ENCODE data around the gene DLX4.

DLX4 gene

GRCh38 chr17:49966767-49967166, 2.2 kb upstream of the DLX4 start:
- Histone ChIP-seq H3K79me2 (ENCODE audit: insufficient read depth, low read depth) (no peaks in the 10 kb centered on the region), H2AFZ (ENCODE audit: low read depth) (no peak overlapping the region), H3K36me3 (ENCODE audit: insufficient read depth) (no peaks in the 10 kb centered on the region), H3K4me3 (IDR thresholded peaks at IDR 0.05; ENCODE audit: insufficient read depth, low read depth, low read length) (no peak overlapping the region), H4K20me1 (ENCODE audit: insufficient read depth) (no peaks in the 10 kb centered on the region), H3K27me3 (ENCODE audit: insufficient read depth, low read depth) (peaks cover 97% of the 10 kb centered on the region), H3K4me1 (ENCODE audit: low read depth, poor library complexity, severe bottlenecking) (peaks cover 13% of the 10 kb centered on the region), H3K27ac (no peak overlapping the region), H3K9ac (no peak overlapping the region), H3K4me2 (no peak overlapping the region)
- no peak for TF ChIP-seq CTCF (conservative IDR thresholded peaks at IDR 0.05; ENCODE audit: low read depth, low read length)

- Histone ChIP-seq H3K4me3 (IDR thresholded peaks at IDR 0.05; ENCODE audit: insufficient read depth, low read depth, low read length) (no peak overlapping the region), H4K20me1 (ENCODE audit: insufficient read depth) (no peaks in the 10 kb centered on the region), H3K36me3 (ENCODE audit: insufficient read depth) (no peaks in the 10 kb centered on the region), H3K4me2 (no peak overlapping the region), H3K79me2 (ENCODE audit: insufficient read depth, low read depth) (no peaks in the 10 kb centered on the region), H2AFZ (ENCODE audit: low read depth) (no peak overlapping the region), H3K4me1 (ENCODE audit: low read depth, poor library complexity, severe bottlenecking) (peaks cover 13% of the 10 kb centered on the region), H3K27ac (no peak overlapping the region), H3K27me3 (ENCODE audit: insufficient read depth, low read depth) (peaks cover 99% of the 10 kb centered on the region), H3K9ac (no peak overlapping the region)
- no peak for TF ChIP-seq CTCF (conservative IDR thresholded peaks at IDR 0.05; ENCODE audit: low read depth, low read length)
These were observed 1.8 kb upstream of the DLX4 start for GRCh38 chr17:49967205-49967604.

GRCh38 chr17:49967621-49968404, 1.2 kb upstream of the DLX4 start:
- no peaks in the 10 kb centered on the region for H4K20me1 ChIP-seq (ENCODE audit: insufficient read depth)
- TF ChIP-seq CTCF (conservative IDR thresholded peaks at IDR 0.05; ENCODE audit: low read depth, low read length) = no peak
- H3K27me3 ChIP-seq (ENCODE audit: insufficient read depth, low read depth) = peaks cover 99% of the 10 kb centered on the region
- H3K9ac ChIP-seq = no peak overlapping the region; the same call in 1 of the 2 replicates
- H3K27ac ChIP-seq = no peak overlapping the region
- no peak overlapping the region for H3K4me3 ChIP-seq (IDR thresholded peaks at IDR 0.05; ENCODE audit: insufficient read depth, low read depth, low read length)
- H3K36me3 ChIP-seq (ENCODE audit: insufficient read depth) = no peaks in the 10 kb centered on the region
- H3K79me2 ChIP-seq (ENCODE audit: insufficient read depth, low read depth) = no peaks in the 10 kb centered on the region
- peak overlapping the region; percentile 99 for H3K4me2 ChIP-seq
- peak overlapping the region; percentile 100 for H2AFZ ChIP-seq (ENCODE audit: low read depth)
- H3K4me1 ChIP-seq (ENCODE audit: low read depth, poor library complexity, severe bottlenecking) = peaks cover 13% of the 10 kb centered on the region

- peaks cover 99% of the 10 kb centered on the region for H3K27me3 ChIP-seq (ENCODE audit: insufficient read depth, low read depth)
- no peaks in the 10 kb centered on the region for H3K79me2 ChIP-seq (ENCODE audit: insufficient read depth, low read depth)
- H3K36me3 ChIP-seq (ENCODE audit: insufficient read depth) = no peaks in the 10 kb centered on the region
- H3K27ac ChIP-seq = no peak overlapping the region
- H3K4me3 ChIP-seq (IDR thresholded peaks at IDR 0.05; ENCODE audit: insufficient read depth, low read depth, low read length) = no peak overlapping the region
- peak overlapping the region; percentile 99 for H3K4me2 ChIP-seq
- peak overlapping the region; percentile 100 for H2AFZ ChIP-seq (ENCODE audit: low read depth)
- no peak for TF ChIP-seq CTCF (conservative IDR thresholded peaks at IDR 0.05; ENCODE audit: low read depth, low read length)
- H3K4me1 ChIP-seq (ENCODE audit: low read depth, poor library complexity, severe bottlenecking) = peaks cover 13% of the 10 kb centered on the region
- H3K9ac ChIP-seq = peak overlapping the region; percentile 43; the same call in 1 of the 2 replicates
- no peaks in the 10 kb centered on the region for H4K20me1 ChIP-seq (ENCODE audit: insufficient read depth)
These were observed 421 bp upstream of the DLX4 start for GRCh38 chr17:49968405-49969133.

Data from KMS-11 (cell line).